HEK293T (cell line): Measurements from ENCODE around the gene TAT.

Source experiments
- BHLHE40 ChIP-seq: fragments of 450-650 bp; IDR thresholded peaks from 2 replicates; pipeline ENCODE4 v1.6.1; 2016; ENCODE audit warnings: mild to moderate bottlenecking, moderate library complexity, borderline replicate concordance
- CTBP1 ChIP-seq: fragments of 450-650 bp; IDR thresholded peaks from 2 replicates; pipeline ENCODE4 v1.6.1; 2016; ENCODE audit warnings: borderline replicate concordance
- ELF4 ChIP-seq: fragments of 450-650 bp; IDR thresholded peaks from 2 replicates; pipeline ENCODE4 v1.6.1; 2017; ENCODE audit warnings: antibody characterized with exemption
- FOXM1 ChIP-seq: fragments of 450-650 bp; IDR thresholded peaks from 2 replicates; pipeline ENCODE4 v1.6.1; 2017; ENCODE audit warnings: mild to moderate bottlenecking, borderline replicate concordance
- NFRKB ChIP-seq: fragments of 450-650 bp; IDR thresholded peaks from 2 replicates; pipeline ENCODE4 v1.6.1; 2016; ENCODE audit warnings: mild to moderate bottlenecking, moderate library complexity
- SUZ12 ChIP-seq: fragments of 450-650 bp; IDR thresholded peaks from 2 replicates; pipeline ENCODE4 v1.6.1; 2016; ENCODE audit warnings: mild to moderate bottlenecking
- TARDBP ChIP-seq: fragments of 450-650 bp; IDR thresholded peaks from 2 replicates; pipeline ENCODE4 v1.6.1; 2016
- ZNF384 ChIP-seq: fragments of 450-650 bp; IDR thresholded peaks from 2 replicates; pipeline ENCODE4 v1.6.1; 2016

GRCh38 chr16:71584543-71585317 lies 7.8 kb upstream of the TAT start:
- no peak for TF ChIP-seq SUZ12
- no peak for TF ChIP-seq TARDBP
- TF ChIP-seq ELF4 = no peak
- no peak for TF ChIP-seq BHLHE40
- no peak for TF ChIP-seq FOXM1
- TF ChIP-seq NFRKB = no peak
- no peak for TF ChIP-seq ZNF384
- TF ChIP-seq CTBP1 = no peak
